ENCODE measurements around the gene TMEM53. TPM values are rescaled to one million over a fixed set of nuclear protein-coding genes. Genes with fewer than 3 reads are reported as not detected.

The TMEM53 gene
- total and polyA plus RNA-seq, 8 donors, result 2.6 to 10.4 (median 4.5) TPM

- ATAC-seq (no peak), FAIRE-seq (no peak), DNase-seq (no peak)
- H3K4me3 ChIP-seq, result no peak overlapping the region
- WGBS, 2 donors, result 87 to 94% methylated on average over 4 of the region's 4 CpGs
- TF ChIP-seq, protein P1, sequence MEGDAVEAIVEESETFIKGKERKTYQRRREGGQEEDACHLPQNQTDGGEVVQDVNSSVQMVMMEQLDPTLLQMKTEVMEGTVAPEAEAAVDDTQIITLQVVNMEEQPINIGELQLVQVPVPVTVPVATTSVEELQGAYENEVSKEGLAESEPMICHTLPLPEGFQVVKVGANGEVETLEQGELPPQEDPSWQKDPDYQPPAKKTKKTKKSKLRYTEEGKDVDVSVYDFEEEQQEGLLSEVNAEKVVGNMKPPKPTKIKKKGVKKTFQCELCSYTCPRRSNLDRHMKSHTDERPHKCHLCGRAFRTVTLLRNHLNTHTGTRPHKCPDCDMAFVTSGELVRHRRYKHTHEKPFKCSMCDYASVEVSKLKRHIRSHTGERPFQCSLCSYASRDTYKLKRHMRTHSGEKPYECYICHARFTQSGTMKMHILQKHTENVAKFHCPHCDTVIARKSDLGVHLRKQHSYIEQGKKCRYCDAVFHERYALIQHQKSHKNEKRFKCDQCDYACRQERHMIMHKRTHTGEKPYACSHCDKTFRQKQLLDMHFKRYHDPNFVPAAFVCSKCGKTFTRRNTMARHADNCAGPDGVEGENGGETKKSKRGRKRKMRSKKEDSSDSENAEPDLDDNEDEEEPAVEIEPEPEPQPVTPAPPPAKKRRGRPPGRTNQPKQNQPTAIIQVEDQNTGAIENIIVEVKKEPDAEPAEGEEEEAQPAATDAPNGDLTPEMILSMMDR (IDR thresholded peaks at IDR 0.05), result no peak
- H3K9me3 ChIP-seq, result no peaks in the 10 kb centered on the region
- H3K4me1 ChIP-seq, result no peaks in the 10 kb centered on the region
- intact Hi-C loops (cut with DNase I), result no loop called here
- no peaks in the 10 kb centered on the region for H3K36me3 ChIP-seq
- H3K27ac ChIP-seq, result no peak overlapping the region
- no peaks in the 10 kb centered on the region for H3K27me3 ChIP-seq
Observed at GRCh38 chr1:44685218-44685617, 10.9 kb upstream of the TMEM53 start.

GRCh38 chr1:44684525-44684924, 10.2 kb upstream of the TMEM53 start:
- Histone ChIP-seq H3K9me3 (no peaks in the 10 kb centered on the region), H3K36me3 (no peaks in the 10 kb centered on the region), H3K4me1 (no peaks in the 10 kb centered on the region), H3K27ac (no peak overlapping the region), H3K4me3 (no peak overlapping the region), H3K27me3 (no peaks in the 10 kb centered on the region)
- TF ChIP-seq, protein P1 (IDR thresholded peaks at IDR 0.05), result no peak
- DNase-seq, result no peak
- no peak for ATAC-seq
- intact Hi-C loops (cut with DNase I), result no loop called here
- WGBS, 2 donors, result 89 to 93% methylated on average over 1 of the region's 1 CpG
- FAIRE-seq, result no peak

GRCh38 chr1:44682883-44683265, 8.6 kb upstream of the TMEM53 start:
- no peaks in the 10 kb centered on the region for H3K9me3 ChIP-seq
- intact Hi-C loops (cut with DNase I), result no loop called here
- TF ChIP-seq, protein P1 (IDR thresholded peaks at IDR 0.05), result no peak
- H3K4me1 ChIP-seq, result no peaks in the 10 kb centered on the region
- H3K27me3 ChIP-seq, result no peaks in the 10 kb centered on the region
- no peak for ATAC-seq
- no peak overlapping the region for H3K27ac ChIP-seq
- FAIRE-seq, result no peak
- no peaks in the 10 kb centered on the region for H3K36me3 ChIP-seq
- H3K4me3 ChIP-seq, result no peak overlapping the region
- no peak for DNase-seq
- 97% methylated on average over 3 of the region's 3 CpGs for WGBS, 2 donors

DNA sequence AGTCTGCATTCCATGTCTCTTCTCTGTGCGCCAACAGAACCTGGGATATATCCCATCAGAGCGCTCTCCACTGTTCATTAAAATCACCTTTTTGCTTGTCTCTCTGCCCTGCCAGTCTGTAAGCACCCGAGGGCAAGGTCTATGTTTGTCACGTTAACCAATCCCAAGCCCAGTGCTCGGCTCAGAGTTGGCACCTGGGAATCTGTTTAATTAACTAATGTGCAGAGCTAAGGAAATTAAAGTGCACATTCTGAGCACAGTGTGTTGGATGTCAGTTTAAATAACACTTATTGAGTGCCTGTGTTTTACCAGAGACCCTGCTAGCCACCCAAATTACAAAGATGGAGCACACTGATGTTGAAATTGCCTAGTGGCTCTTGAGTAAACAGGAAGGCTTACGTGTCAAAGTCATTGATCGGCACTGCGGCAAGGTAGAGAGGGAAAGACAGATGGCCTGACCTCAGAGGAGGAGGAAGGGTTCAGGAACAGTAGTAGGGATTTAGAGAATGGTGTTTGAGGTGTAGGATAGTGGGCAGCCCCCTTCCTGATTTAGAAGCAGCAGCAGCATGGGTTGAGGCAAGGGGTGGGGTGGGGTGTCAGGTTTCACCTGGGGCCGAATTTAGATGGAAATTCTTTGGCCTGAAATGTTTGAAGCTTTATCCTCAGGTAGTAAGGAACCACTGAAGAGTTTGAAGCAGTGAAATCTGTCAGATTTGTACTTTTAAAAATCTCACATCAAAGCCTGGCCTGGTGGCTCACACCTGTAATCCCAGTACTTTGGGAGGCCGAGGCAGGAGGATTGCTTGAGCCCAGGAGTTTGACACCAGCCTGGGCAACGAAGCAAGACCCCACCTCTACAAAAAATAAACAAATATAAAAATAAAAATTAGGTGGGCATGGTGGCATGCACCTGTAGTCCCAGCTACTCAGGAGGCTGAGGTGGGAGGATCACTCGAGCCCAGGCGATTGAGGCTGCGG, 7.9 kb upstream of the TMEM53 start:
- DNase-seq, result no peak
- no peak for FAIRE-seq
- H3K9me3 ChIP-seq, result no peaks in the 10 kb centered on the region
- H3K27me3 ChIP-seq, result no peaks in the 10 kb centered on the region
- H3K27ac ChIP-seq, result no peak overlapping the region
- peak in 3 of 4 donors; percentile 43 to 57 (median 49) for ATAC-seq
- TF ChIP-seq, protein P1 (IDR thresholded peaks at IDR 0.05), result no peak
- no peaks in the 10 kb centered on the region for H3K36me3 ChIP-seq
- H3K4me3 ChIP-seq, result no peak overlapping the region
- peaks cover 0 to 3% (median 0%) of the 10 kb centered on the region in 3 donors for H3K4me1 ChIP-seq
- WGBS, 2 donors, result 63 to 68% methylated on average over 14 of the region's 14 CpGs
- intact Hi-C loops (cut with DNase I), result no loop called here

DNA sequence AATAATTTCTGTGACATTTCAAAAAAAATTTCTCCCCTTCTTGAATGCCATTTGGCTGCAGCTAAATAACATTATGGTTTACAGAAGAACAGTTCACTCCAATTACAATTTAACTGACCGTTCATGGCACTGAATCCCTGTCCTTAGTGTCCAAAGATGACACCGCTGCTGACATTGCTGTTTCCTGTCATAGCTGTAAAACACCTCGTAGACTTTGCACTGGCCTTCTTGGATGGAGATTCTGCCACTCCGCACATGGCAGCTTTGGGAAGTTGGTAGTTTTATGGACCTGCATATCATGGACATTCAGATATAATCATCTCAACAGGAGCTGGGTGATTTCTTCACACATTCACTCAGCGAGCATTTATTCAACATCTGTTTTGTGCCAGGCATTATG, 5.2 kb upstream of the TMEM53 start:
- Histone ChIP-seq H3K36me3 (no peaks in the 10 kb centered on the region), H3K27me3 (no peaks in the 10 kb centered on the region), H3K9me3 (no peaks in the 10 kb centered on the region), H3K27ac (no peak overlapping the region), H3K4me1 (peaks cover 0 to 11% (median 0%) of the 10 kb centered on the region in 3 donors), H3K4me3 (no peak overlapping the region)
- WGBS, 2 donors, result 86 to 87% methylated on average over 5 of the region's 5 CpGs
- FAIRE-seq, result no peak
- no peak for DNase-seq
- intact Hi-C loops (cut with DNase I), result no loop called here
- TF ChIP-seq, protein P1 (IDR thresholded peaks at IDR 0.05), result no peak
- no peak for ATAC-seq
